H9 (cell line): Measurements from ENCODE around the gene MKI67. TPM values are rescaled to one million over a fixed set of nuclear protein-coding genes. Genes with fewer than 3 reads are reported as not detected.

ENCODE experiments used
- DNase-seq: peaks from one replicate; pipeline ENCODE4 v3.0.0-alpha.2; 2017
- H2AFZ ChIP-seq: one replicate; pipeline ENCODE4 v1.6.1; 2013; ENCODE audit warnings: mild to moderate bottlenecking, low read length, control low read depth, moderate library complexity
- H2AK5ac ChIP-seq: 2 replicates; pipeline ENCODE4 v1.6.1; 2013; ENCODE audit warnings: low read length, control low read depth, mixed read lengths; ENCODE audit not compliant: insufficient read length
- H2BK120ac ChIP-seq: one replicate; pipeline ENCODE4 v1.6.1; 2013; ENCODE audit warnings: low read depth, mild to moderate bottlenecking, low read length, control low read depth, inconsistent platforms; ENCODE audit not compliant: poor library complexity, severe bottlenecking
- H2BK12ac ChIP-seq: 2 replicates; pipeline ENCODE4 v1.6.1; 2013; ENCODE audit warnings: low read length, control low read depth, mixed read lengths, low read depth; ENCODE audit not compliant: insufficient read length
- H2BK15ac ChIP-seq: 2 replicates; pipeline ENCODE4 v1.6.1; 2013; ENCODE audit warnings: low read depth, low read length, control low read depth
- H2BK20ac ChIP-seq: one replicate; pipeline ENCODE4 v1.6.1; 2013; ENCODE audit warnings: low read depth, mild to moderate bottlenecking, low read length, control low read depth, inconsistent platforms; ENCODE audit not compliant: poor library complexity, severe bottlenecking
- H2BK5ac ChIP-seq: 2 replicates; pipeline ENCODE4 v1.6.1; 2013; ENCODE audit warnings: low read length, control low read depth, mixed read lengths; ENCODE audit not compliant: insufficient read length
- H3K14ac ChIP-seq: 2 replicates; pipeline ENCODE4 v1.6.1; 2013; ENCODE audit warnings: low read length, control low read depth; ENCODE audit not compliant: insufficient read depth
- H3K18ac ChIP-seq: 2 replicates; pipeline ENCODE4 v1.6.1; 2013; ENCODE audit warnings: low read depth, mild to moderate bottlenecking, mixed read lengths, low read length, control low read depth; ENCODE audit not compliant: insufficient read length
- H3K23ac ChIP-seq: 2 replicates; pipeline ENCODE4 v1.6.1; 2013; ENCODE audit warnings: low read length, control low read depth, mixed read lengths, low read depth; ENCODE audit not compliant: insufficient read length
- H3K23me2 ChIP-seq: 2 replicates; pipeline ENCODE4 v1.6.1; 2013; ENCODE audit warnings: low read depth, mild to moderate bottlenecking, mixed read lengths, low read length, control low read depth; ENCODE audit not compliant: insufficient read length, poor library complexity, severe bottlenecking
- H3K27ac ChIP-seq: 2 replicates; pipeline ENCODE4 v1.5.1; 2013; ENCODE audit warnings: low read length, control low read depth, mixed read lengths, low read depth; ENCODE audit not compliant: insufficient read length
- H3K27me3 ChIP-seq: 2 replicates; pipeline ENCODE4 v1.6.1; 2013; ENCODE audit warnings: low read length, control low read depth, inconsistent platforms; ENCODE audit not compliant: insufficient read depth
- H3K4ac ChIP-seq: 2 replicates; pipeline ENCODE4 v1.6.1; 2013; ENCODE audit warnings: low read depth, mild to moderate bottlenecking, control low read depth, inconsistent platforms, low read length, moderate library complexity
- H3K4me1 ChIP-seq: 2 replicates; pipeline ENCODE4 v1.6.1; 2013; ENCODE audit warnings: low read length, control low read depth, inconsistent platforms; ENCODE audit not compliant: insufficient read depth
- H3K4me2 ChIP-seq: 2 replicates; pipeline ENCODE4 v1.6.1; 2013; ENCODE audit warnings: low read length, control low read depth, mixed read lengths; ENCODE audit not compliant: insufficient read length, insufficient read depth
- H3K56ac ChIP-seq: 2 replicates; pipeline ENCODE4 v1.6.1; 2013; ENCODE audit warnings: low read depth, mild to moderate bottlenecking, mixed read lengths, low read length, control low read depth; ENCODE audit not compliant: insufficient read length
- H3K79me1 ChIP-seq: 2 replicates; pipeline ENCODE4 v1.6.1; 2013; ENCODE audit warnings: low read depth, mild to moderate bottlenecking, moderate library complexity, low read length, control low read depth, inconsistent platforms; ENCODE audit not compliant: insufficient read depth, poor library complexity, severe bottlenecking
- H3K79me2 ChIP-seq: 2 replicates; pipeline ENCODE4 v1.6.1; 2013; ENCODE audit warnings: low read length, control low read depth, inconsistent platforms; ENCODE audit not compliant: insufficient read depth
- H3K9ac ChIP-seq: 2 replicates; pipeline ENCODE4 v1.6.1; 2013; ENCODE audit warnings: low read length, control low read depth, mixed read lengths; ENCODE audit not compliant: insufficient read length; ENCODE audit errors: extremely low read depth
- H3K9me3 ChIP-seq: one replicate; pipeline ENCODE4 v1.6.1; 2013; ENCODE audit warnings: low read depth, low read length, inconsistent platforms; ENCODE audit not compliant: control insufficient read depth
- H3T11ph ChIP-seq: one replicate; pipeline ENCODE4 v1.6.1; 2013; ENCODE audit warnings: mild to moderate bottlenecking, low read length, control low read depth, inconsistent platforms
- H4K20me1 ChIP-seq: one replicate; pipeline ENCODE4 v1.6.1; 2013; ENCODE audit not compliant: control insufficient read depth, insufficient read length, insufficient read depth
- H4K5ac ChIP-seq: 2 replicates; pipeline ENCODE4 v1.6.1; 2013; ENCODE audit warnings: low read depth, mild to moderate bottlenecking, mixed read lengths, low read length, control low read depth; ENCODE audit not compliant: insufficient read length
- H4K8ac ChIP-seq: replicated peaks from 2 replicates; pipeline ENCODE4 v1.6.1; 2013; ENCODE audit warnings: low read length, control low read depth, mixed read lengths, low read depth; ENCODE audit not compliant: insufficient read length
- H4K91ac ChIP-seq: 2 replicates; pipeline ENCODE4 v1.6.1; 2013; ENCODE audit warnings: low read depth, mild to moderate bottlenecking, moderate library complexity, mixed read lengths, low read length, control low read depth; ENCODE audit not compliant: insufficient read length
- H3K27ac Mint-ChIP-seq, 3 experiments: 2 replicates in 2 of 3; 3 replicates in 1 of 3; pipeline ENCODE4 v1.8.0; 2020 to 2021; ENCODE audit warnings: mixed read lengths in 3 of 3, mild to moderate bottlenecking in 1 of 3, moderate library complexity in 1 of 3
- H3K27me3 Mint-ChIP-seq: 2 replicates; pipeline ENCODE4 v1.8.0; 2021; ENCODE audit warnings: low read depth, mild to moderate bottlenecking, moderate library complexity, mixed read lengths
- H3K36me3 Mint-ChIP-seq, 3 experiments: 2 replicates in 2 of 3; 3 replicates in 1 of 3; pipeline ENCODE4 v1.8.0; 2020 to 2021; ENCODE audit warnings: low read depth in 3 of 3, mixed read lengths in 3 of 3; ENCODE audit not compliant: insufficient read depth in 1 of 3
- H3K4me1 Mint-ChIP-seq, 2 experiments: 2 replicates each; pipeline ENCODE4 v1.8.0; 2020; ENCODE audit warnings: mixed read lengths in 2 of 2
- H3K4me3 Mint-ChIP-seq, 2 experiments: 2 replicates in 1 of 2; 3 replicates in 1 of 2; pipeline ENCODE4 v1.8.0; 2020 to 2021; ENCODE audit warnings: mild to moderate bottlenecking in 2 of 2, mixed read lengths in 2 of 2, moderate library complexity in 1 of 2
- H3K9me3 Mint-ChIP-seq, 2 experiments: 2 replicates in 1 of 2; 3 replicates in 1 of 2; pipeline ENCODE4 v1.8.0; 2020; ENCODE audit warnings: mild to moderate bottlenecking in 2 of 2, mixed read lengths in 2 of 2, moderate library complexity in 1 of 2
- WGBS: extraction: QIAGEN DNeasy Blood & Tissue Kit; methylation state at CpG from one replicate; pipeline ENCODE4 v1.1.7; 2013; ENCODE audit warnings: missing lambda C conversion rate, low lambda C conversion rate, mixed read lengths; ENCODE audit not compliant: insufficient read length; ENCODE audit errors: extremely low coverage; 5-methylcytosine and 5-hydroxymethylcytosine counted together
- total RNA-seq: library from RNA; stranded (reverse); gene quantifications from 2 replicates; pipeline ENCODE4 v1.2.1, GENCODE V29; 2021
- TF ChIP-seq, protein P1 (sequence below): fragments of 200-600 bp; sonication (generic); conservative IDR thresholded peaks from 3 replicates; pipeline ENCODE4 v1.8.0; 2021; ENCODE audit warnings: antibody characterized with exemption, mild to moderate bottlenecking

MKI67 gene
- total RNA-seq, 1 experiment from 2014 or later: 108 TPM

GRCh38 chr10:128099901-128100300, 26.3 kb downstream of the MKI67 start:
- Histone ChIP-seq H2BK15ac (no peak overlapping the region), H4K20me1 (no peaks in the 10 kb centered on the region), H3T11ph (no peak overlapping the region), H2AFZ (no peak overlapping the region), H3K9ac (no peak overlapping the region), H3K27me3 (no peaks in the 10 kb centered on the region), H3K4ac (no peak overlapping the region), H2BK20ac (no peak overlapping the region), H3K23me2 (no peaks in the 10 kb centered on the region), H2AK5ac (no peak overlapping the region), H2BK5ac (no peak overlapping the region), H4K5ac (no peak overlapping the region), H3K9me3 (no peaks in the 10 kb centered on the region), H3K56ac (no peak overlapping the region), H3K79me2 (no peaks in the 10 kb centered on the region), H3K18ac (no peak overlapping the region), H4K91ac (no peak overlapping the region), H4K8ac (no peak overlapping the region), H3K4me1 (no peaks in the 10 kb centered on the region), H3K79me1 (no peaks in the 10 kb centered on the region), H2BK120ac (no peak overlapping the region), H3K14ac (no peak overlapping the region), H3K23ac (no peak overlapping the region), H3K27ac (no peak overlapping the region), H3K4me2 (no peak overlapping the region), H2BK12ac (no peak overlapping the region)
- Mint-ChIP-seq H3K27ac (no peak overlapping the region), H3K9me3 (no peaks in the 10 kb centered on the region), H3K4me3 (no peak overlapping the region), H3K4me1 (peaks cover 5 to 9% of the 10 kb centered on the region in 2 experiments; a peak in 3 of 4 replicates), H3K27me3 (no peaks in the 10 kb centered on the region), H3K36me3 (peaks cover 42 to 50% (median 46%) of the 10 kb centered on the region in 3 experiments)
- WGBS: no CpG with 5 or more reads among the region's 10 CpGs
- DNase-seq: no peak
- TF ChIP-seq, protein P1, sequence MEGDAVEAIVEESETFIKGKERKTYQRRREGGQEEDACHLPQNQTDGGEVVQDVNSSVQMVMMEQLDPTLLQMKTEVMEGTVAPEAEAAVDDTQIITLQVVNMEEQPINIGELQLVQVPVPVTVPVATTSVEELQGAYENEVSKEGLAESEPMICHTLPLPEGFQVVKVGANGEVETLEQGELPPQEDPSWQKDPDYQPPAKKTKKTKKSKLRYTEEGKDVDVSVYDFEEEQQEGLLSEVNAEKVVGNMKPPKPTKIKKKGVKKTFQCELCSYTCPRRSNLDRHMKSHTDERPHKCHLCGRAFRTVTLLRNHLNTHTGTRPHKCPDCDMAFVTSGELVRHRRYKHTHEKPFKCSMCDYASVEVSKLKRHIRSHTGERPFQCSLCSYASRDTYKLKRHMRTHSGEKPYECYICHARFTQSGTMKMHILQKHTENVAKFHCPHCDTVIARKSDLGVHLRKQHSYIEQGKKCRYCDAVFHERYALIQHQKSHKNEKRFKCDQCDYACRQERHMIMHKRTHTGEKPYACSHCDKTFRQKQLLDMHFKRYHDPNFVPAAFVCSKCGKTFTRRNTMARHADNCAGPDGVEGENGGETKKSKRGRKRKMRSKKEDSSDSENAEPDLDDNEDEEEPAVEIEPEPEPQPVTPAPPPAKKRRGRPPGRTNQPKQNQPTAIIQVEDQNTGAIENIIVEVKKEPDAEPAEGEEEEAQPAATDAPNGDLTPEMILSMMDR: no peak
